Dendritic cell treated with granulocyte-macrophage colony-stimulating factor and Interleukin-4, amounts not matched to agents 40 ng/mL and 50 ng/mL, for 4 days (primary cell): ENCODE measurements around the gene DOK5.

ENCODE experiments used
- H3K27ac Mint-ChIP-seq: one replicate; pipeline ENCODE4 v1.8.0; 2022; ENCODE audit warnings: mild to moderate bottlenecking, mixed read lengths
- H3K27me3 Mint-ChIP-seq: one replicate; pipeline ENCODE4 v1.8.0; 2022; ENCODE audit warnings: mild to moderate bottlenecking, mixed read lengths
- H3K36me3 Mint-ChIP-seq: one replicate; pipeline ENCODE4 v1.8.0; 2022; ENCODE audit warnings: low read depth, mixed read lengths
- H3K4me1 Mint-ChIP-seq: one replicate; pipeline ENCODE4 v1.8.0; 2022; ENCODE audit warnings: low read depth, mixed read lengths
- H3K4me3 Mint-ChIP-seq: one replicate; pipeline ENCODE4 v1.8.0; 2022; ENCODE audit warnings: mild to moderate bottlenecking, moderate library complexity, mixed read lengths
- H3K9me3 Mint-ChIP-seq: one replicate; pipeline ENCODE4 v1.8.0; 2022; ENCODE audit warnings: mixed read lengths
- intact Hi-C: fragments of 100-400 bp; cut with micrococcal nuclease; formaldehyde crosslinking; loops from one replicate; pipeline ENCODE4 v1.15.0; 2022

Gene DOK5

DNA sequence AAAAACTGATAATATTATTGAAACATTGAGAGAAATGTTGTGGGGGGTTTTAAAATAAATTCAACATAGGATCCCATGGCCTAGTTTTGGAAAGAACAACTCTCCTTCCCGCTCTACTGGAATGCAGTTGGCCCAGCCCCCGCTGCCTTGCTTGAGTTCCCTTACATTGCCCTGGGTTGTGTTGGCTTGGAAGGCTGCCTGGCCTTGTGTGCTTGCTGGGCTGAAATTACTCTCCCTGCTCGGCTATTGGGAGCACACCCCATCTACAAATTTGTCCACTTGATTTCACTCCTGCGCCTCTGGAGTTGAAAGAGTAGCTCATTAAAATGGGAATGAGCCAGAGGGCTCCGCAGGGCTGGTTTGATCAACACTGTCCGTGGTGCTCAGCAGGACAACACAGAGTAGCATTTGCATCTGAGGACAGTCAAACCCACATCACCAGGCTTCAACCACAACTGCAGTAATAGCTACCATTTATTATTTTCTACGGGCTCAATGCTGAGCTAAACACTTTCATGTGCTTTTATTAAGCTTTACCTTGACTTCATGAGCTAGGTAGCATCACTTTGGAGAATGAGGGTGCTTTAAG is 35.2 kb downstream of the DOK5 start:
- Mint-ChIP-seq H3K4me3 (no peak overlapping the region), H3K9me3 (peaks cover 2% of the 10 kb centered on the region), H3K27ac (no peak overlapping the region), H3K4me1 (no peaks in the 10 kb centered on the region), H3K36me3 (no peaks in the 10 kb centered on the region), H3K27me3 (no peaks in the 10 kb centered on the region)
- intact Hi-C loops: no loop called here

DNA sequence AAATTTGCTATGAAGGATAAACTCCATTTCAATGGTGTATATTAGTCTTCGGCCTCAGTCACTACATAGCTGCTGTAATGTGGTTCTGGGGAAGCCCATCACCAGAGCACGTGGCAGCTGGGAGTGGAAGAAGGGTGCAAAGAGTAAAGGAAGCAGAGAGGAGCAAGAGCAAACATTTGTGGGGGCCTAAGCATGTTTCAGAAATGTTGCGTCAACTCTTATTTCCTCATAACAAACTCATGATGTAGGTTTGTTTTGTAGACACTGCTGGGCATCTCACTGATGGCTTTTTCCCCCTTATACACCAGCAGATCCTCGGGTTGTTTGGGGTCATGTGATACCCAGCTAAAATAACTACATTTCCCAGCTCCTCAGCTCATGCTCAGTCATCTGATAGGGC is 37.3 kb downstream of the DOK5 start:
- Mint-ChIP-seq H3K4me3 (no peak overlapping the region), H3K9me3 (no peaks in the 10 kb centered on the region), H3K36me3 (no peaks in the 10 kb centered on the region), H3K27me3 (no peaks in the 10 kb centered on the region), H3K27ac (no peak overlapping the region), H3K4me1 (no peaks in the 10 kb centered on the region)
- intact Hi-C loops: no loop called here

GRCh38 chr20:54514028-54514607 is 38.7 kb downstream of the DOK5 start:
- Mint-ChIP-seq H3K36me3 (no peaks in the 10 kb centered on the region), H3K4me3 (no peak overlapping the region), H3K27me3 (no peaks in the 10 kb centered on the region), H3K27ac (no peak overlapping the region), H3K4me1 (no peaks in the 10 kb centered on the region), H3K9me3 (no peaks in the 10 kb centered on the region)
- intact Hi-C loops: no loop called here

DNA sequence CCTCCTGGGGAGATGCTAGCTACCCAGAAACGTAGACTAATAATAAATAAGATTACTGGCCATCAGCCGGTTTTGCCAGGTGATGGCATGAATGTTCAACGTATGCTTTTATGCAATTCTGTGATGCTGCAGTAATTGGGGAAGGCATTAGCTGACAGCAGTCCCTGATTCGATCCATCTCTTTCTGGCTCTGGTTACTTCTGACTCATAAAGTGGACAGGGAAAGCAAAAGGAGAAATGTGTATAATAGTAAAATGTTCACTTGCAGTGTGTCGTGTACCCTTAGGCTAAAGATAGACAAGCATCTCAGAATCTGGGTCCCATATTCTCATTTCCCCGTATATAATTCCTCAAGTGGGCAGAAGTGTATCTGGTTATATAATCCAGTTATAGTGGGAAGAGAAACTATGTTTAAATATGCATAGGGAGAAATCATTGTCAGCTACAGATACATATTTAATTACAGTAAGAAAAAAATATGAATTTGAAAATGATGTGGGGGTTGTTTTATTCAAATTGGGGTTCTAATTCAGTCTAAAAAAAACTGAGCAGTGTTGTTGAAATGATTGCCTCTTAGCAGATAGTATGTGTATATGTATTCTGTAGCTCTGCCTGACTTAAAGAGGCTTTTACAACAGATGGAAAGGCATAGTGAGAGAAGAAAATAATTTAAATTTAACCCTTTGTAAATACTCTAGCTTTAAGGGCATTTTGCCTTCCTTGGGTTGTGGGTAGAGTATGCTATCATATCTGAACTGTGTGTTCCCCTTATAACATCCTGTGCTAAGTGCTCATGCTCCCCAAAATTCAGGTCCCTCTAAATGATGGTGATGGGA is 40.6 kb downstream of the DOK5 start:
- Mint-ChIP-seq H3K36me3 (no peaks in the 10 kb centered on the region), H3K9me3 (no peaks in the 10 kb centered on the region), H3K27me3 (no peaks in the 10 kb centered on the region), H3K27ac (no peak overlapping the region), H3K4me3 (no peak overlapping the region), H3K4me1 (no peaks in the 10 kb centered on the region)
- intact Hi-C loops: no loop called here

DNA sequence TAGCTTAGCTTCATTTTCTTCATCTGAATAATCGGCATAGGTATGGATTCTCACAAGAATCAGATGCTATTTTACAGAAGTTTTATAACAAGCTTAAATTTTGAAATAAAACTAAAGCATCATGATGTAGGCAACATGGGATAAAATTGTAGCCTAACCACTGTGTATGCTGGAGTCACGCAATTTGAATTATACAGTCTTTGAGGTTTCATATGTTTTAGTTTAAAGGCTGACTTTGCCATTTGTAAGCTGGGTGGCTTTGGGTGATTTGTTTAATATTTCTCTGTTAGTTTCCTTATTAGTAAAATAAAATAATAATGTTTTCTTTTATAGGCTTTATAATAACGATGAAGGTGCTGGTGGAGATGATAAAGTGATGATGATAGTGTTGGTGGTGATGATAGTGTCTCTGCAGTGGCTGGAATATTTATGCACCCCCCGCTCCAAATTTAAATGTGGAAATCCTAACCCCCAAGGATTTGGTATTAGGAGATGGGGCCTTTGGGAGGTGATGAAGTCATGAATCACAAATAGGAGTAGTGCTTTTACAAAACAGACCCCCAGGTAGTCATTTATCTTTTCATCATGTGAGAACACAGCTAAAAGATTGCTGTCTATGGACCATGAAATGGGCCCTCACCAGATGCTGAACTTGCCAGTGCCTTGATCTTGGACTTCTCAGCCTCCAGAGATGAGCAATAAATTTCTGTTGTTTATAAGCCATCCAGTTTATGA is 42.0 kb downstream of the DOK5 start:
- Mint-ChIP-seq H3K27me3 (no peaks in the 10 kb centered on the region), H3K4me3 (no peak overlapping the region), H3K27ac (no peak overlapping the region), H3K4me1 (no peaks in the 10 kb centered on the region), H3K9me3 (no peaks in the 10 kb centered on the region), H3K36me3 (no peaks in the 10 kb centered on the region)
- intact Hi-C loops: no loop called here

DNA sequence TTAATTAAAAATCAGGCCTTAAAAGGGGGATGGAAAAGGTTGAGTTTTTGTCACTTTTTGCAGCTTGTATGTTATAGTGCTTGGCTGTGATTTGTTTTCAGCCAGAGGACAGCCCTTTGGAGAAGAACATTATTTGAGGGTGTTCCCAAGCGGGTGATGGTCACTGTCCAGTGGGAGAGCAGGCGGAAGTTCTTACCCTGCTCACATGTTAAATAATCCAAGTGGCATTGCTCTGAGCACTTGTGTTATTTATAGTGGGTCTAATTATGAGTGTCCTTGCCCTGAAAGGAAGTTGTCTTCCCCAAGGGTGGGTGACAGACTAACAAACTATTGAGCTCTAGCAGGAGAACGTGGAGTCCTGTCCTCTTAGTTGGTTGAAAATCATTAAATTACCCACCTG is 49.5 kb downstream of the DOK5 start:
- H3K36me3 Mint-ChIP-seq: no peaks in the 10 kb centered on the region
- no peaks in the 10 kb centered on the region for H3K27me3 Mint-ChIP-seq
- no peak overlapping the region for H3K4me3 Mint-ChIP-seq
- no peaks in the 10 kb centered on the region for H3K4me1 Mint-ChIP-seq
- H3K9me3 Mint-ChIP-seq: peaks cover under 1% of the 10 kb centered on the region
- H3K27ac Mint-ChIP-seq: no peak overlapping the region
- intact Hi-C loops: no loop called here

DNA sequence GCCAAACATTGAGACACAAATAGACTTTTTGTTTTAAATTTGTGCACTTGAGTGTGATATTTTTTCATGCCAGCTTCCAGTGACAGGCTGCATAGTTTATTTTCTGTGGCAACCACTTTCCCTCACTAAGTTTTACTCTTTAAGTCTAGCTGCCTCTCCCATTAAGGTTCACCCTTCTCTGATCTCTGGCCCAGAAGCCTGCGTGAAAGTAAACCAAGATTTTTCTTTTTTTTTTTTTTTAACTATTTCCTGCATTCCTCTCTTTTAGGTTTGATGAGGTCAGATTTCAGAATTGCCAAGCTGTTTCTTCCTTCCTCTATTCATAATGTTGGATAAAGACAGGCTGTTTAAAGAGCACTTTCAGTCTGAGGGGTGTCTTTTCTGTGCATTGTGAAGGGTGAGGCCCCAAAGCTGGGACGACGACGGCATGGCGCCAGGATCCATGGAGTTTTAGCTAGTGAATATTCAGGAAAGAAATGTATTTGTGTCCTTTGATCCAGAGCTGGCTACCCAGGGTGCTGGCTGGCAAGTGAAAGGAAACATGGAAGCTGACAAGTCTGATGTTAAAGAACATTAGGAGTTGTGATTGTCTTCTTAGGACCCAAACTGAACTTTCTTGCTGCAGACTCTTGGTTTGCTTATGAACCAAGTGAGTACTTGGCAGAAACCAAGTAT is 50.7 kb downstream of the DOK5 start:
- no peaks in the 10 kb centered on the region for H3K4me1 Mint-ChIP-seq
- no peaks in the 10 kb centered on the region for H3K36me3 Mint-ChIP-seq
- H3K9me3 Mint-ChIP-seq: peaks cover 12% of the 10 kb centered on the region
- H3K4me3 Mint-ChIP-seq: no peak overlapping the region
- H3K27me3 Mint-ChIP-seq: no peaks in the 10 kb centered on the region
- H3K27ac Mint-ChIP-seq: no peak overlapping the region
- intact Hi-C loops: no loop called here

- H3K9me3 Mint-ChIP-seq: peaks cover 13% of the 10 kb centered on the region
- no peak overlapping the region for H3K4me3 Mint-ChIP-seq
- no peak overlapping the region for H3K27ac Mint-ChIP-seq
- no peaks in the 10 kb centered on the region for H3K4me1 Mint-ChIP-seq
- intact Hi-C loops: no loop called here
- H3K36me3 Mint-ChIP-seq: no peaks in the 10 kb centered on the region
- H3K27me3 Mint-ChIP-seq: no peaks in the 10 kb centered on the region
Observed at GRCh38 chr20:54526801-54527200, 51.4 kb downstream of the DOK5 start.

DNA sequence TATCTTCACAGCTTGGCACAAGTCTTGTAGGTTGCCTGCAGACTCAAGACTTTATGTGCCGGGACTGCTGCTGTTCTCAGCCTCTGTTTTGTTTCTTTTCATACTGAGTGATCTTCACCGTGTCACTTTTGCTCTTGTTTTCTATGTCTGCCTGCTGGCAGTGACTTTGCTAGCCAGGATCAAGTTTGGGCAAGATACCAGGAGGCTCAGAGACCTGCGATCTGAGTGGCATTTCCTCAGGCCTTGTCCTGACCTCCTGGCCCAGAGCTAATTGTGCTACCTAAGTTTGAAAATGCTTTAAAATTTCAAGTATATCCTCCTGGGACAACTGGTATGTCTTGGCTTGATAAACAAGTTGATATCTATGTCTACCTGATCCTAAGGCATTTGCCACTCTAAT is 57.2 kb downstream of the DOK5 start:
- no peaks in the 10 kb centered on the region for H3K36me3 Mint-ChIP-seq
- no peaks in the 10 kb centered on the region for H3K27me3 Mint-ChIP-seq
- no peak overlapping the region for H3K27ac Mint-ChIP-seq
- intact Hi-C loops: no loop called here
- no peak overlapping the region for H3K4me3 Mint-ChIP-seq
- peaks cover 10% of the 10 kb centered on the region for H3K4me1 Mint-ChIP-seq
- H3K9me3 Mint-ChIP-seq: peaks cover 18% of the 10 kb centered on the region

- peaks cover 31% of the 10 kb centered on the region for H3K9me3 Mint-ChIP-seq
- no peak overlapping the region for H3K4me3 Mint-ChIP-seq
- H3K4me1 Mint-ChIP-seq: peaks cover 10% of the 10 kb centered on the region
- no peak overlapping the region for H3K27ac Mint-ChIP-seq
- intact Hi-C loops: no loop called here
- H3K36me3 Mint-ChIP-seq: no peaks in the 10 kb centered on the region
- no peaks in the 10 kb centered on the region for H3K27me3 Mint-ChIP-seq
Observed at GRCh38 chr20:54534101-54534500, 58.7 kb downstream of the DOK5 start.

GRCh38 chr20:54535033-54535432 is 59.6 kb downstream of the DOK5 start:
- Mint-ChIP-seq H3K4me1 (peaks cover 10% of the 10 kb centered on the region), H3K36me3 (no peaks in the 10 kb centered on the region), H3K27ac (no peak overlapping the region), H3K9me3 (peaks cover 29% of the 10 kb centered on the region), H3K27me3 (no peaks in the 10 kb centered on the region), H3K4me3 (no peak overlapping the region)
- intact Hi-C loops: no loop called here

GRCh38 chr20:54535746-54536145 is 60.4 kb downstream of the DOK5 start:
- H3K27me3 Mint-ChIP-seq: no peaks in the 10 kb centered on the region
- peaks cover 22% of the 10 kb centered on the region for H3K9me3 Mint-ChIP-seq
- H3K27ac Mint-ChIP-seq: no peak overlapping the region
- peaks cover 10% of the 10 kb centered on the region for H3K4me1 Mint-ChIP-seq
- H3K36me3 Mint-ChIP-seq: no peaks in the 10 kb centered on the region
- intact Hi-C loops: no loop called here
- no peak overlapping the region for H3K4me3 Mint-ChIP-seq

DNA sequence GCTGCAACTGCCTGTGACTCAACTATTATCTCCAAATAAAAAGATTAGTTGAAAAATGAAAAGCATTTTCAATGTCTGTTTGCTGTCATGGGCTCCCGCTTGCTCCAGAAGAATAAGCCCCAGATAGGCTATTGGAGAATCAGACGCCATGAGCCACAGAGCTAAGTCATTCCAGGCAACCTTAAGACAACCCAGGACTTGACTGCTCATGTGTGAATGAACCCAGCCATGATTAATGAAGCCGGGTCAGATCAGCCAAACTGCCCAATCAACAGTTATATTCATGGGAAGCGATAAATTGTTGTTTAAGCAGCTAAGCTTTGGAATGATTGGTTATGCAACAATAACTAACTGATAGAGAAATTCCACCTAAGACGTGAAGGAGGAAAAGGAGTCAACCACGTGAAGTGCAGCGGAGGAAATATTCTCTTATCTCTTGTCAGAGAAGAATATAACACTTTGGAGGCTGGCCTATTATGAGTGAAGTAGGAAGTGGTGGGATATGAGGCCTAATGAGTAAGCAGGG is 64.2 kb downstream of the DOK5 start:
- Mint-ChIP-seq H3K4me1 (peaks cover 8% of the 10 kb centered on the region), H3K27ac (no peak overlapping the region), H3K4me3 (no peak overlapping the region), H3K36me3 (no peaks in the 10 kb centered on the region), H3K27me3 (no peaks in the 10 kb centered on the region), H3K9me3 (peaks cover 30% of the 10 kb centered on the region)
- intact Hi-C loops: no loop called here
